Breast epithelium (tissue), 4 donors: ENCODE data around the gene RPL29. TPM values are rescaled to one million over a fixed set of nuclear protein-coding genes. Genes with fewer than 3 reads are reported as not detected.

Experiments used
- DNase-seq, 2 donors: peaks; one replicate each; pipeline ENCODE4 v3.0.0-alpha.2; 2019; ENCODE audit warnings: low spot score in 2 of 2
- H3K27ac ChIP-seq, 2 donors: fragments of 200-600 bp; sonication (generic) in 1 of 2; one replicate each; pipeline ENCODE4 v1.5.1; 2016 to 2019; ENCODE audit warnings: mild to moderate bottlenecking in 1 of 2
- H3K27me3 ChIP-seq, 2 donors: fragments of 200-600 bp; sonication (generic) in 1 of 2; one replicate each; pipeline versions ENCODE4 v1.5.1 to v1.6.0; 2017 to 2019; ENCODE audit warnings: control low read depth in 1 of 2, mild to moderate bottlenecking in 1 of 2
- H3K36me3 ChIP-seq: fragments of 200-600 bp; one replicate; pipeline ENCODE4 v1.5.1; 2019
- H3K4me1 ChIP-seq, 2 donors: fragments of 200-600 bp; sonication (generic); one replicate each; pipeline ENCODE4 v1.5.1; 2016 to 2019; ENCODE audit warnings: control low read depth in 1 of 2
- H3K4me3 ChIP-seq, 3 donors: fragments of 200-600 bp; sonication (generic); 1 replicate in 2 of 3; 2 replicates in 1 of 3; pipeline ENCODE4 v1.5.1; 2016 to 2019; ENCODE audit warnings: mild to moderate bottlenecking in 3 of 3, moderate library complexity in 2 of 3
- H3K9me3 ChIP-seq, 2 donors: fragments of 200-600 bp; sonication (generic) in 1 of 2; one replicate each; pipeline ENCODE4 v1.5.1; 2016 to 2019; ENCODE audit warnings: control low read depth in 1 of 2
- CTCF ChIP-seq, 3 donors: fragments of 450-650 bp; IDR thresholded peaks; one replicate each; pipeline ENCODE4 v1.5.1; 2016 to 2017; ENCODE audit warnings: antibody characterized with exemption in 3 of 3, mild to moderate bottlenecking in 3 of 3, moderate library complexity in 3 of 3
- POLR2A ChIP-seq: fragments of 450-650 bp; IDR thresholded peaks from one replicate; pipeline ENCODE4 v1.6.1; 2016; ENCODE audit warnings: antibody characterized with exemption, mild to moderate bottlenecking, moderate library complexity
- POLR2AphosphoS5 ChIP-seq, 3 donors: sonication (generic); formaldehyde crosslinking; IDR thresholded peaks; one replicate each; pipeline ENCODE4 v1.6.1; 2017; ENCODE audit warnings: antibody characterized with exemption in 3 of 3
- intact Hi-C: fragments of 100-400 bp; cut with DNase I; formaldehyde crosslinking; loops from one replicate; pipeline ENCODE4 v1.15.1; 2023; ENCODE audit warnings: low total_unique reads
- total RNA-seq, 3 donors: library from RNA; depleted of rRNA; stranded (reverse); fragments of >200 nt; gene quantifications; one replicate each; pipeline ENCODE4 v1.1.0, GENCODE V29; 2016

The RPL29 gene
- total RNA-seq, 3 donors from 2014 or later: 1,890 to 2,530 (median 2,229) TPM

- H3K36me3 ChIP-seq: no peaks in the 10 kb centered on the region
- intact Hi-C loops: no loop called here
- no peaks in the 10 kb centered on the region for H3K9me3 ChIP-seq
- peak within 1 kb of the TSS; percentile 64 to 77 for H3K27ac ChIP-seq
- H3K4me3 ChIP-seq: peak within 1 kb of the TSS; percentile 35 to 79 (median 57)
- DNase-seq: no peak
- peaks cover 0 to 5% of the 10 kb centered on the region in 2 donors for H3K4me1 ChIP-seq
- TF ChIP-seq CTCF (IDR thresholded peaks at IDR 0.05) (no peak), POLR2A (no peak), POLR2AphosphoS5 (IDR thresholded peaks at IDR 0.05) (no peak)
- H3K27me3 ChIP-seq: no peaks in the 10 kb centered on the region
Measured at GRCh38 chr3:51955175-51955892, 40.4 kb downstream of the RPL29 start, which contains the start of gene GPR62. GPR62 (plus strand) TSS chr3:51955381; CDS start chr3:51955653, 272 bp downstream.

GRCh38 chr3:51954713-51955112 is 41.0 kb downstream of the RPL29 start:
- Histone ChIP-seq H3K27me3 (no peaks in the 10 kb centered on the region), H3K36me3 (no peaks in the 10 kb centered on the region), H3K4me3 (no peak overlapping the region), H3K27ac (no peak overlapping the region), H3K4me1 (peaks cover 0 to 5% of the 10 kb centered on the region in 2 donors), H3K9me3 (no peaks in the 10 kb centered on the region)
- intact Hi-C loops: loop anchor here (5.0 kb wide), 1 partner anchor 1283 kb away; no protein-coding TSS in a partner anchor
- TF ChIP-seq POLR2AphosphoS5 (IDR thresholded peaks at IDR 0.05) (no peak), CTCF (IDR thresholded peaks at IDR 0.05) (no peak), POLR2A (no peak)
- no peak for DNase-seq

GRCh38 chr3:51954105-51954504 is 41.6 kb downstream of the RPL29 start:
- no peak overlapping the region for H3K4me3 ChIP-seq
- intact Hi-C loops: loop anchor here (5.0 kb wide), 1 partner anchor 1283 kb away; no protein-coding TSS in a partner anchor
- no peak for DNase-seq
- H3K27me3 ChIP-seq: no peaks in the 10 kb centered on the region
- no peaks in the 10 kb centered on the region for H3K36me3 ChIP-seq
- H3K4me1 ChIP-seq: peaks cover 0 to 5% of the 10 kb centered on the region in 2 donors
- TF ChIP-seq POLR2A (no peak), CTCF (IDR thresholded peaks at IDR 0.05) (no peak), POLR2AphosphoS5 (IDR thresholded peaks at IDR 0.05) (no peak)
- H3K9me3 ChIP-seq: no peaks in the 10 kb centered on the region
- H3K27ac ChIP-seq: no peak overlapping the region

GRCh38 chr3:51953445-51953844 is 42.2 kb downstream of the RPL29 start:
- Histone ChIP-seq H3K27ac (no peak overlapping the region), H3K27me3 (no peaks in the 10 kb centered on the region), H3K4me1 (peaks cover 0 to 5% of the 10 kb centered on the region in 2 donors), H3K4me3 (no peak overlapping the region), H3K9me3 (no peaks in the 10 kb centered on the region), H3K36me3 (no peaks in the 10 kb centered on the region)
- intact Hi-C loops: loop anchor here (5.0 kb wide), 1 partner anchor 1284 kb away; no protein-coding TSS in a partner anchor
- no peak for DNase-seq
- TF ChIP-seq POLR2A: no peak
- no peak for TF ChIP-seq CTCF (IDR thresholded peaks at IDR 0.05)
- TF ChIP-seq POLR2AphosphoS5 (IDR thresholded peaks at IDR 0.05): no peak

- H3K4me3 ChIP-seq: no peak overlapping the region
- TF ChIP-seq POLR2AphosphoS5 (IDR thresholded peaks at IDR 0.05) (no peak), CTCF (IDR thresholded peaks at IDR 0.05) (no peak), POLR2A (no peak)
Measured at GRCh38 chr3:51950899-51951298, 44.8 kb downstream of the RPL29 start.

More at GRCh38 chr3:51950899-51951298, 44.8 kb downstream of the RPL29 start:
- H3K27me3 ChIP-seq: no peaks in the 10 kb centered on the region
- no peaks in the 10 kb centered on the region for H3K36me3 ChIP-seq
- DNase-seq: no peak
- no peaks in the 10 kb centered on the region for H3K9me3 ChIP-seq
- H3K4me1 ChIP-seq: peaks cover 0 to 5% of the 10 kb centered on the region in 2 donors
- intact Hi-C loops: loop anchor here (5.0 kb wide), 1 partner anchor 1286 kb away; no protein-coding TSS in a partner anchor
- no peak overlapping the region for H3K27ac ChIP-seq
